GM12801 (cell line): Measurements from ENCODE around the gene NUDT3.

Experiments
- CTCF ChIP-seq: IDR thresholded peaks from one replicate; pipeline ENCODE4 v1.5.1; 2011; ENCODE audit warnings: control low read depth; ENCODE audit not compliant: insufficient read length; ENCODE audit errors: extremely low read depth

NUDT3 gene

DNA sequence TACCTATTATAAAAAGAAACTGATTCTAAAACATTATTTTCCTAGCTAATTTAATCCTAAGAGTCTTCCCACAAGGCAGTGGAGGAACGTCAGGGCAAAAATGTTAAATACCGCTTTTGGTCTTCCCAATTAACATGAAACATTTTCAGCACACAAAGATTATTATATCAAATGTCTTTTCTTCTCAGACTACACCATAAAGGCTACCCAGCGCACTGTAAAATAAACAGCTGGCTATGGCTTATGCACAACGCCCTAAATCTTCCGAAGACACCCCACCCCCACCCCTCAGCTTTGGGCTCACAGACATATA lies 1.0 kb downstream of the NUDT3 start:
- TF ChIP-seq CTCF = no peak

DNA sequence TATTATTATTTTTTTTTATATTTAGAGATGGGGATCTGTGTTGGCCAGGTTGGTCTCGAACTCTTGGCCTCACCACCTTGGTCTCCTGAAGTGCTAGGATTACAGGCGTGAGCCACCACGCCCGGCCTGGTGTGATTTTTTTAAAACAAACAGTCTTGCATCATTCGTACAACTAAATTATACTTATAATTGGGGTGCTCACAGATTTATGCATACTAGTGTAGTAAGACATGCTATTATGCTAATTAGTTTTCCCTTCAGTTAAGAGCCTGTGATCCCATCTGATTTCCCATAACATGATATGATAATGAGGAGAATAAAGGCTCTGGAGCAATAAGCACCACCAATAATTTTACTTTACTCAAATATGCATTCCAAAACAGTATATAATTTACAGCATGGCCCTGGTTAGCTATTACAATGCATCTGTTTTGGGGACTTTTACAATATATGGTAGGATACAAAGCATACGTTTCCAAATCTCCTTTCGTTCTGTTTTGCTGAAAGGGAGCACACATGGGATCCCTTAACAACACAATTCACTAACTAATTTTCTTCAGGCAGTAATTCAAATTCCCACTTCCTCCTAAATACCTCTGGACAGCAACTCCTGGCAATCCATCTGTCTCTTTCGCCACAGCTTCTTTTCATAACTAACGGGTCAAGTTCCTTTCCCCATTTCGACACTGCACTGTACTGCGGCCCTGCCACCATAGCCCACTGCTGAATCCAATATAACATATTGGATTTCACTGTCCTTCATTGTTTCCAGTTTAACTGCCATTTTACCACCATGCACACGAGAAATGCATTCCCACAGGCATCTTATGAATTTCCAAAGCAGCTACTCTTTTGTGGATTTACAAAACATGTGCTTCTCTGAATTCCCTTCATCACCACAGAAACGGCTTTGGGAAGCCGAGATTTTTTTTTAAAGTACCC lies 1.7 kb downstream of the NUDT3 start:
- TF ChIP-seq CTCF = no peak

GRCh38 chr6:34389034-34389433 lies 3.4 kb downstream of the NUDT3 start:
- TF ChIP-seq CTCF = no peak

GRCh38 chr6:34388421-34388820 lies 4.0 kb downstream of the NUDT3 start:
- TF ChIP-seq CTCF = no peak

DNA sequence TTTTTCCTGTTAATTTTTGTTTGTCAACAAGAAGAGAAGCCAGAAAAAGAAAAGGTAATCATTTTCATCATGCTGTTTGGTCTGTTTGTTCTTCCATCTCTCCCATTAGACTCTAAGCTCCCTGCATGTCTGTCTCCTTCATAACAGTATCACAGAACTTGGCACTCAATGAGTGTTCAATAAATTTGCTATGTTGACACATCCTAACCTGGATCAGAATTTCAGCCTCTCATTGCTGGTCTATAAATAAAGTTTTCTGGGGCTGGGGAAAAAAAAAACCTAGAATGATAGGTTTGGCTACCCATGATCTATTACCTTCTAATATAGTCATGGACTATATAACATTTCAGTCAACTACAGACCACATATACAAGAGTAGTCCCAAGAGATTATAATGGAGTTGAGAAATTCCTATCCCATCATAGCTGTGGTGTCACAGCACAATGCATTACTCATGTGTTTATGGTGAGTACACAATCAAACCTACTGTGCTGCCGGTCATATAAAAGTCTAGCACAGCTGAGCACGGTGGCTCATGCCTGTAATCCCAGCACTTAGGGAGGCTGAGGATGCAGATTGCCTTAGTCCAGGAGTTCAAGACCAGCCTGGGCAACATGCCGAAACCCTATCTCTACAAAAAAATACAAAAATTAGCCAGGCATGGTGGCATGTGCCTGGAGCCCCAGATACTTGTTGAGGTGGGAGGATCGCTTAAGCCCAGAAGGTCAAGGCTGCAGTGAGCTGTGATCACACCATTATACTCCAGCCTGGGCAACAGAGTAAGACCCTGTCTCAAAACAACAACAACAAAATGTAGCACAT lies 5.9 kb downstream of the NUDT3 start:
- TF ChIP-seq CTCF = no peak

DNA sequence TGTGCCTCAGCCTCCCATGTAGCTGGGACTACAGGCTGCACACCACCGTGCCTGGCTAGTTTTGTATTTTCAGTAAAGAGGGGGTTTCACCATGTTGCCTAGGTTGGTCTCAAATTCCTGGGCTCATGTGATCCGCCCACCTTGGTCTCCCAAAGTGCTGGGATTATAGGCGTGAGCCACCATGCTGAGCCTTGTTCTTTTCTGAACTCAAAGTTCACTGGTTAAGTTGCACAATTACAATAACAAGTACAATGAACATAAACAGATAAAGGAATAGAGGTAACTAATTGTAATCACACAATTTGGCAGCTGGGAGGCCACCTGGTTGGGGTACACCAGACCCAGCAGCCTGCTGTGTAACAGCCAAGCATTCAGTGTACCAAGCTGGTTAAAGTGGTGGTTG lies 6.7 kb downstream of the NUDT3 start:
- TF ChIP-seq CTCF = no peak

GRCh38 chr6:34384321-34385153 lies 7.9 kb downstream of the NUDT3 start:
- TF ChIP-seq CTCF = no peak
